ENCODE measurements around the gene TTC33. TPM values are rescaled to one million over a fixed set of nuclear protein-coding genes. Genes with fewer than 3 reads are reported as not detected.

TTC33 gene
- total and polyA plus RNA-seq, 2 of the 4 experiments (the other 2 are of a cell fraction), result 3.1 to 8.1 TPM

- ChIA-PET CTCF (no interaction called here), POLR2A (ENCODE audit: unreplicated experiment) (no interaction called here)
- Histone ChIP-seq H3K36me3 (ENCODE audit: control insufficient read depth, insufficient read depth, low read length) (no peaks in the 10 kb centered on the region), H3K9me1 (ENCODE audit: insufficient read depth, low read length) (no peaks in the 10 kb centered on the region), H2AFZ (replicated peaks; ENCODE audit: low read length, poor library complexity) (no peak overlapping the region), H3K4me1 (ENCODE audit: control insufficient read depth, insufficient read depth, low read length) (peaks cover 3% of the 10 kb centered on the region; the same call in 1 of the 2 replicates), H4K8ac (ENCODE audit: low read depth in 2 of 2, low read length in 2 of 2) (no peak overlapping the region), H4K5ac (ENCODE audit: low read depth, low read length) (no peak overlapping the region), H3K27ac (ENCODE audit: insufficient read depth, low read length) (no peak overlapping the region), H2BK120ac (ENCODE audit: low read depth, low read length) (no peak overlapping the region), H4K91ac (ENCODE audit: insufficient read depth, low read depth, low read length) (no peak overlapping the region), H3K9ac (ENCODE audit: low read depth, low read length) (no peak overlapping the region), H2BK20ac (ENCODE audit: low read depth, low read length) (0 out of 2 replicates have a peak overlapping the region, but pooled peaks have one; percentile 6), H3K56ac (ENCODE audit: extremely low read depth, insufficient read depth, low read length) (no peak overlapping the region), H3K14ac (replicated peaks; ENCODE audit: low read depth, low read length) (no peak overlapping the region), H3K23ac (ENCODE audit: low read depth, low read length) (no peak overlapping the region), H2AK9ac (replicated peaks; ENCODE audit: low read depth, low read length, poor library complexity) (no peak overlapping the region), H2BK5ac (ENCODE audit: low read depth, low read length, poor library complexity, severe bottlenecking) (no peak overlapping the region), H3K4me3 (ENCODE audit: insufficient read depth, low read depth, low read length) (no peak overlapping the region), H3K27me3 (ENCODE audit: control insufficient read depth, insufficient read depth, low read length) (no peaks in the 10 kb centered on the region), H3K9me3 (ENCODE audit: control insufficient read depth, insufficient read depth, low read length) (no peaks in the 10 kb centered on the region), H2AK5ac (ENCODE audit: low read depth, low read length) (no peak overlapping the region), H3K4ac (ENCODE audit: low read depth, low read length) (no peak overlapping the region), H3K4me2 (ENCODE audit: low read depth, low read length) (no peak overlapping the region), H2BK15ac (ENCODE audit: low read depth, low read length) (no peak overlapping the region), H3K79me1 (ENCODE audit: low read depth in 1 of 2, low read length in 2 of 2) (no peaks in the 10 kb centered on the region), H4K20me1 (ENCODE audit: insufficient read depth, low read length) (no peaks in the 10 kb centered on the region), H3K18ac (ENCODE audit: low read depth, low read length) (no peak overlapping the region; the same call in 1 of the 2 replicates)
- intact Hi-C loops (cut with micrococcal nuclease) (no loop called here), dilution Hi-C loops (cut with HindIII; ENCODE audit: low sequenced_read_pairs, unreplicated experiment) (no loop called here), in situ Hi-C loops (cut with MboI; ENCODE audit: low sequenced_read_pairs) (no loop called here)
- DNase-seq (peak; percentile 56), ATAC-seq (ENCODE audit: low read depth) (peak; percentile 42; the same call in 1 of the 2 replicates)
- no TSS peak for BruUV-seq (replicated peaks)
- TF ChIP-seq, protein P1, sequence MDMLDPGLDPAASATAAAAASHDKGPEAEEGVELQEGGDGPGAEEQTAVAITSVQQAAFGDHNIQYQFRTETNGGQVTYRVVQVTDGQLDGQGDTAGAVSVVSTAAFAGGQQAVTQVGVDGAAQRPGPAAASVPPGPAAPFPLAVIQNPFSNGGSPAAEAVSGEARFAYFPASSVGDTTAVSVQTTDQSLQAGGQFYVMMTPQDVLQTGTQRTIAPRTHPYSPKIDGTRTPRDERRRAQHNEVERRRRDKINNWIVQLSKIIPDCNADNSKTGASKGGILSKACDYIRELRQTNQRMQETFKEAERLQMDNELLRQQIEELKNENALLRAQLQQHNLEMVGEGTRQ (IDR thresholded peaks at IDR 0.05; ENCODE audit: low read depth, low read length), result no peak
- TF ChIP-seq MAFK (IDR thresholded peaks at IDR 0.05; ENCODE audit: low read depth, low read length) (no peak), CTCF (conservative IDR thresholded peaks at IDR 0.05; ENCODE audit: low read depth, low read length) (no peak), POLR2A (IDR thresholded peaks at IDR 0.05; ENCODE audit: low read depth, low read length) (no peak), MXI1 (IDR thresholded peaks at IDR 0.05; ENCODE audit: borderline replicate concordance, low read depth, low read length) (no peak), RAD21 (IDR thresholded peaks at IDR 0.05; ENCODE audit: low read length) (no peak), CEBPB (IDR thresholded peaks at IDR 0.05; ENCODE audit: low read depth, low read length) (no peak), ELK1 (IDR thresholded peaks at IDR 0.05; ENCODE audit: borderline replicate concordance, low read depth, low read length) (no peak), SMC3 (IDR thresholded peaks at IDR 0.05; ENCODE audit: low read depth, low read length) (no peak), FOS (IDR thresholded peaks at IDR 0.05; ENCODE audit: low read depth, low read length) (no peak)
- WGBS, 2 experiments (ENCODE audit: extremely low coverage in 2 of 2, insufficient read length in 1 of 2), result 0% methylated on average over 1 of the region's 1 CpG; no CpG with 5 or more reads in 1 of the 2 experiments
These were observed 160.9 kb downstream of the TTC33 start for GRCh38 chr5:40594811-40595210.

Data from IMR-90 (cell line).